T1000 (cell line): ENCODE data around the gene TENM4.

ENCODE experiments used
- DNase-seq: peaks from one replicate; lab custom pipeline; 2025; ENCODE audit warnings: mixed read lengths; lab: John Stamatoyannopoulos, UW

The TENM4 gene

DNA sequence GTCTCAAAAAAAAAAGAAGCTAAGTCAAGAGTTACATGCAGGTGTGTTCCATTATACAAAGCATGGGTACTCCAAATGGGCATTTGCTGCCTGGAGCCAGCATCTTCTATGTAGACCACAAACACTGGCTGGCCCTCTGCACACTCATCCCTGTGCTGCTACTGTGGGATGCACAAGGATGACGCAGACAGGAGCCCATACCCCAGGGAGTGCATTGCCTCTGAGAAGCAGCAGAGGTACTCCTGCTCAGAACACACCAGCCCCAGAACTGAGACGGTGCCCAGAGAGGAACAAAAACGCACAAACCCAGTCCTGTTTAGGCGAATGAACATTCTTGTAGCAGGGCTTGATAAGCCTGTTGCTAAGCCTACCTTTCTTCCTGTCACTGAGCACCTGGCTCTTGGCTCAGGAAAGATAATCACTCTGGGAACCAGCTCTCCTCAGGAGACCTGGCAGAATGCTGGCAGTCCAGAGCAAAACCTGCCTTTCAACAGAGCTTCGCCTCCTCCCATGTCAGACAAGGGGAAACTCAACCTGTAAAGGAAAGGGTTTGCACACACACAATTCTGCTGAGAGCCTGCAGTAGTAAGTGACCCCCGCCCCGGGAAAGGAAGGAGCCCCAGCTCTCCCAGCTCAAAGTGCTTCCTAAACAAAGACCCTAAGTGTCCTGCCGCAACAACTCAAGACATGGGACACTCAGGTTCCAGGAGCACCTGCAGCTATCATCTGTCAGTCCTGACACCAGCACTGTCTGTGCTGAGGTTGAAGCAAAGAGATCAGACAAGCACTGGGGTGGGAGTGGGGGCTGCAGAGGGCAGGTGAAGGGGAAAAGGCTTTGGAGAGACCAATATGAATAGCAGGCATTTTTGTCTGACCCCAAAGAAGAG lies 145.7 kb downstream of the TENM4 start:
- no peak for DNase-seq

DNA sequence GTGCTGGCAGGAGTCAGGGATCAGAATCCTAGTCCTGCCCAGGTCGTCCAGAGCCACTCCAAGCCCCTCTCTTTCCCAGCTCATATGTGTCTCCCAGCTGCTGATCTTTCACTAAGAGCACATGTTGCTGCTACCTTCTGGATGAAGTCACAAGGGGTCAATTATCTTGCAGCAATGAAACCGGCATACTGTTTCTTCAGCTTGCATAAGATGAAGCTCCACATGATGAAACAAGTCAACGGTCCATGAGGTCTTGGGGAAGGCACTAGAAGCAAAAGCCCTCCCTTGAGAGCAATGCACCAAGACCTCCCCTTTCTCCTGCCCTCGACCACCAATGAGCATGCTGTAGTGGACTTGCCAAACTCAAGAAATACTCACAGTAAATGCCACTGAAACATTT lies 148.9 kb downstream of the TENM4 start:
- DNase-seq: no peak

DNA sequence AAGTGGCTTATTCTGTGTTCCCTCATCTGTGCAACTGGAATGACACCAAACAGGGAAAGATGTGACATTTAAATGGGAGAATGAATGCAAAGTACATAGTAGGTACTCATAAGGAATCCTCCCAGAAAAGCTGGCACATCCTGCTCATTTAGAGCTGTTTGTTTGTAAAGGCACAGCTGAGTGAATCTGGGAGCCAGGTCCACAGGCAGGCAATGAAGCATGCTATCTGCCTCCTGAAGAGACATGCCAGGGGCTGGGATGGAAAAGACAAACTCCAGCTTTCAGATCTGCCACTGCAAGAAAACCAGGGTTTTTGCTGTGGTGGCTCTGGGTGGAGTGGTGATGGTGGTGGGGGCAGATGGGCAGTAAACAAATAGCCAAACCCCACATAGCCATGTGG lies 150.1 kb downstream of the TENM4 start:
- DNase-seq: no peak

DNA sequence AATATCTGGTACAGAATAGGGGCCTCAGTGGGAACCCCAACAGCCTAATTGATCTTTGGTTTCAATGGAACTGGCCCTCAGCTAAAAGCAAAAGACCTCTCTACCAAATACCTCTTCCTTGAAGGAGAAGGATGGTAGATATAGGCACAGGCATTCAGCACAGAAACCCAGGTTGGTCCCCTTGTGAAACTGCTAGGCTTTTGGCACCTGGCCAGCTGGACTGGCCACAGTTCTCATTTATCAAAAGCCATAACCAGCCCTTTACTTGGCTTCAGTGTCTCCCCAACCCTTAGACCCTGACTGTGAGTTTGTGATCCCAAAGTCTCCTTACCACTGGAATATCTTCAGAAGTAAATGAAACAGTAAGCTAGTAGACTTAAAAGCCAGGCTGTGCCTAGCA lies 152.9 kb downstream of the TENM4 start:
- no peak for DNase-seq

DNA sequence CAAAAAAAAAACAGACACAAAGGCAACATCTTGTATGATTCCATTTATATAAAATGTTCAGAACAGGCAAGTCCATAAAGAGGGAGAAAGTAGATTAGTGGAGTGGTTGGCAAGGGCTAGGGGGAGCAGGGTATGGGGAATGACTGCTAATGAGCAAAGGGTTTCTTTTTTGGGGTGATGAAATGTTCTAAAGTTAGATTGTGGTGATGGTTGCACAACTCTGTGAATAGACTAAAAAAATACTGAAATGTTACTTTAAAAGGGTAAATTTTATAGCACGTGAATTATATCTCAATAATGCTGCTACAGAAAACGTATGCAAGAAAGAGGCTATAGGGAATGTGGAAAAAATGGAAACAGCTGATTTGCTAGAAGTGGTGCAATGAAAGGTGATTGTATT lies 155.1 kb downstream of the TENM4 start:
- no peak for DNase-seq

DNA sequence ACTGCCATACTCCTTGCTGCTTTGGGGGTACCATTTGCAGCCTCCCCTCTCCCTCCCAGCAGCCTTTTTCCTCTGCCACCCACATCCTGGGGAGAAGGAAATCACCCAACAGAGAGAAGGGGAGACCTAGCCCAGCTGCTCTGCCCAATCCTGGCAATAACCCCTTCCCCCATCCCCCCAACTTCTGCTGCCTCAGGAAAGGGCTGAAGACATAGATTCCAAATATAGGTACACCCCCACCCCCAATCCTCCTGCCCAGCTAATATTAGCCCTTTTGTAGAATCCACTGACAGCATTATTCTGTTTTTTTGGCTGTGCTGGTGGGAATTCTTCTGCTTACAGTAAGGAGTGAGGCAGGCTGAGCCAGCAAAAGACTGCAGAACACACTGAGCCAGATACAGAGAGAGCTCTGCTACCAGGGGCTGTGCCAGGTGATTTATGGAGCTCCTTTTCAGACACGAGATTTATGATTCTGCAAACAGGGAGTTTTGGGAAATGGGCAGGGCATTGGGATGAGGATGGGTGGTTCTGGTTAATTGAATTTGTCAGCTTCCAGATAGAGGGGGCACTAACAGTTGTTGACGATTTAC lies 164.0 kb downstream of the TENM4 start:
- no peak for DNase-seq

DNA sequence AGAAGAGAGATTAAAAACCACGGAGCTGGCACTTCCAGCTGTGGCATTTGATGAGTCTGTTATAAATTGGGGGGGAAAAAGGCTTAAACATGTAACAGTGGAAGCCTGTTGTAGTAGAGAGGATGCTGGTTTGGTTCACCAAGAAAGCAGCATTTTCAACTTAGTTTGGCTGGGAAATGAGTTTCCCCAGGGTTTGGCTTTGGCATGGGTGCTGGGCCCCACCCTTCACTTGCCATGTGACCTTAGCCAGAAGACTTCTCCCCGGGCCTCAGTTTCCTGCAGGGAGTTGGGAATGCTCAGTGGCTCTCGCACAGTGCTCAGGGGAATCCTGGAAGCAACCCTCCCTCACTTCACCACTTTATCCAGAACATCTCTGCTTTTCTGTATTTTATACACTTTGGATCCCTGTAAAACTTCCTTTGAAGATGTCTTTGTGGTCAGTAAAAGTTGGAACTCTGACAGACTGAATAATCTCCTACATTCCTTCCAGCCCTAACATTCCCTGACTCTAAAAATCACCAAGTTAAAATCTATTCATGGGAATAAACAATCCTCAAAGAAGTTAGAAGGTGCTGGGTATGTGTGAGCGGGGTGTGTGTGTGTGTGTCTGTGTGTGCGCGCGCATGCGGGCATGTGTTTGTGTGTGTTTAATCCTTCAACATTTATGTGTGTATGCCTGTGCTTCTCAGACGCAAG lies 166.0 kb downstream of the TENM4 start:
- no peak for DNase-seq

DNA sequence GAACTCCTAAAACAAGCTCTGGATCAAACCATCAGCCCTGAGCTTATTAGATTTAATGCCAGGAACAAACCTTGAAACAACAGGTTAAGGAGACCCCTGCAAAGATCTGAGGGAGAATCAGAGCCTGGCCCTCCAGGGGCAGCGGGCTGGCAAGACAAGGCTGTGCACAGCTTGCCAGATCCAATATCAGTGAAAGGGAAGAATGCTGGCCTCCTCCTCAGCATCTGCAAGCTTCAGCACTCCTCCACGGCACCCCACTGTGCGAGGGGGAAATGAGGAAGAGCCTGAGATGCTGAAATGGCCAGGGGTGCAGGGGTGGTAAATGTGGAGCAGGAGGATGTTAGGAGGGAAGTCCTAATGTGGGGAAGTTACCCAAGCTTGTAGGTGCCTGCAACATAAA lies 167.0 kb downstream of the TENM4 start:
- no peak for DNase-seq

DNA sequence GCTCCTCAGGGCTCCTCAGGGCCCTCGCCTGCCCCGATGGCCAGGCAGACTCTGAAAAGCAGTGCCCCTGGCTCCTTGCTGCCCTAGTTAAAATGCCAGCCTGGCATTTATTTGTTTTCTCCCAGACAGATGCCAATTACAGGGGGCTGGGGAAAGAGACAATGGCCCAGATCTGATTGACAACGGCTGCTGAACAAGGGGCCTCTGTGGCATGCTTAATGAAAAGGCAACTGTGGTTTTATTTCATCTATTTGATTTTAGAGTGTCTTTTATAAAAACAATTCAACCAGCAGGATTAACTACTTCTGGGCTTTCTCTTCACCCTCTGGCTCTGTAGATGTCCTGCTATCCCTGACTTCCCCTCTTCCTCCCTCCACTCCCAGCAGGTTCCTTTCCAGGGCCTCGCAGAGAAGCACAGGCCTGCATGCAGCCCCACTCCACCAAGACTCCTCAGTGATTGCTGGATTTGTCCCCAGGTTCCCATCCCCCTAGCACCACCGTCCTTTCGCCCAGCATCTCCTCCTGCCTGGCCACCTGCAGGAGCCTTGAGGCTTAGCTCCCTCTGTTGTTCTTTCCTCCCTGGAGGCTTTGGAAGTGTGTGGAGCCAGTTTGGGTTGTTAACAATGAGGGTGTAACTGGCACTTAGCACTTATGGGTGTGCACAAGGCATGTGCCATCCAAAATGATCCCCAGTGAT lies 171.1 kb downstream of the TENM4 start:
- no peak for DNase-seq

DNA sequence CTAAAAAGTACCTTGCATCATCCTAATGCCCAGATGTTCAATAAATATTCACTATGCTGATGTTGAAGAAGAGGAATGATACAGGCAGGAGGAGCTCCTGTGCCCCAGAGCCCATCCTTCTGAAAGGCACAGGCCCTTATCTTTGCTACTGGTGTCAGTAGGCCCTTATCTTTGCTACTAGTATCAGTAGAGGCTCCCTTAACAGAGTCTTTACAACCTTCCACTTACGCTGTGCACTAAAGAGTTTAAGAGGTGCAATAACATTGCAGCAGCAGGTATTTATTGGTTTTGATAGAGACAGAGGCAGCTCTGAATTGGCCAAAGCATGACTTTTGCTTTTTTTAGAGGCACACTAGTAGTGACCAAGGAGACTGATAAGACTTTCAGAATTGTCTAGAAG lies 174.4 kb downstream of the TENM4 start:
- no peak for DNase-seq

DNA sequence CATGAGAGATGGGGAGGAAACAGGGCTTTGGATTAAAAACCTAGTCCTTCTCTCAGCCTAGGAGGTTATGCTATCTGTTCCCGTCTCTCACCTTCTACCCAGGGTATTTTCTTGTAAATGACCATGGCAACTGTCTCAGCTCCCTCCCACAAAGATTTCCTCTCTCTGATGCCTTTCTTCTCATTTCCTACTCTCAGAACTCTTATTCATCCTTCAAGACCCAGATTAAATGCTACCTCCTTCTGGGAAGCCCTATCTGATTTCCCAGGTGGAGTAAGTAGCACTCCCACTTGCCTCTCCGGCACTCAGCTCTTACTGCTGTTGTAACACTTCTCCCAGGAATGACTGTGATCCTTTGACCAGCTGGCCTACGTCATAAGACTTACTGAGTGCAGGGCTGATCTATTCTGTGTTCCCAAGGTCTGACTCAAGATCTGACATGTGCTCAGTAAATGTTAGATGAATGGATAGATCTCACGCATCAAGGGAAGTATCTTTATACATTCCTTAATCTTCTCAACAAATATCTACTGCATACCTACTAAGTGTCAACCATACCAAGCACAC lies 175.0 kb downstream of the TENM4 start:
- no peak for DNase-seq

DNA sequence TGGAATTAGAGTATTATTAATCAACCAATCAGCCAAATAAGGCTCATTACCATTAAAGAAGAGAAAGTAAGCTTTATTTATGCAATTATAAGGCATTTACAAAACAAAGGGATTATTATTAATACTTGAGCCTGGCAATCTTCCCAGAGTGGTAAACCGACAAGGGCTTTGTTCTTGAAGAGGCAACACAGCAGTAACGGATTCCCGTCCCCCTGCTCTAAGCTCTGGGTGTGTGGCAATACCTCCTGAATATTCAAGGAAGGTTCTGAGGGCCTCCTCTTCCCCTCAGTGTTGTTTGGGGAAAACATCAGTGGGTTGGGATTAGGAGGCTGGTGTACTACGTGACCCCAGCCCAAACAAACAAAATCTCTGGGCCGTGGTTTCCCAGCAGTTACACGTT lies 176.5 kb downstream of the TENM4 start:
- DNase-seq: no peak

DNA sequence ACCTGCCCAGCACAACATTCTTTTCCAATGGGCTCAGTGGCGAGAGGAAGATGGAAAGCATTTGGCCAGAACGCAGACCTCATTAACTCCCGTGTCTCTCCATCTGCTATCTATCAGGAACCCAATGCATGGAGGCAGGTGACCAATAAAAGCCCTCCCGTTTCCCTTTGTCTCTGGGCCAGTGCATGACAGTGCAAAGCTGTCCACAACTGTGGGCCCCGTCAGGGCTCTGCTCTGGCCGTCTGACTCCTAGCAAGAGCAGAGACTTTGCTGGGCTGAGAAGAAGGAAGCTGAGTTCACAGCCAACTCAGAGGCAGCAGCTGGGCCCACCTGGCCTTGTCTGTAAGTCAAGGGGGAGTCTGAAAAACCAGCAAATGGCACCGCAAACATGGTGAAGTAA lies 177.8 kb downstream of the TENM4 start:
- no peak for DNase-seq

DNA sequence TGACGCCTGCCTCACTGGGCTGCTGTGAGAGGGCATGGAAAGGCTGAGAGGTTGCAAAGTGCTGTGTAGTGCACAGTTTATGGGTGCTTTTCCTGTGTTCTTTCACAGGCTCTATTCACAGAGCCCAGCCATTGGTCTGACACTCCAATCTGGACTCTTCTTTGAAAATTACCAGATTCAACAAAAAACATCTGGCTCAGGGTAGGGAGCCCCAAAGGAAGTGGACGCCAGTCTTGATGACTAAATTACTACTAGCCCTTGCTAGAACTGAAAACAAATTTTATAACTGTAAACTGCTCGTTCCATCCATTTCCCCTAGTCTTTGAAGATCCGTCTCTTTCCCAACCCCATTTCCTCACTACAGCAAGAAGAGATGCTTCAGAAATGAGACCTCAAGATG lies 178.6 kb downstream of the TENM4 start:
- no peak for DNase-seq

DNA sequence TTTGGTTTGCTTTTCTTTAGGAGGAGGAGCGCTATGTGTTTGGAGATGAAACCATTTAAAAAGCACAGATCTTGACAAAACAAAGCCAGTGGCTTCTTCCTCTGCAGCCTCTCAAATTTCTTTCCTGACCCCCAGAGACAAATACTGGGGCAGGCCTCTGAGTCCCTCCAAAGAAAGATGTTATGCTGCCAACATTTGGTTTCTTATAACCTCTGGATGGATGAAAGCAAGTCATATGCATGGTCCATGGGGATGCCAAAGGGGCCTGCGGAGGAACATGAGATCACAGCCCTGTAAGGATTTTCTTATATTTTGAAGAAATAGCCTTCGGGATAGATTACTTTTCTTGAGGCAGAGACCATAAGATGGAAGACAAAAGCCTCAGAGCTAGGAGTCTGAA lies 179.1 kb downstream of the TENM4 start:
- DNase-seq: no peak

DNA sequence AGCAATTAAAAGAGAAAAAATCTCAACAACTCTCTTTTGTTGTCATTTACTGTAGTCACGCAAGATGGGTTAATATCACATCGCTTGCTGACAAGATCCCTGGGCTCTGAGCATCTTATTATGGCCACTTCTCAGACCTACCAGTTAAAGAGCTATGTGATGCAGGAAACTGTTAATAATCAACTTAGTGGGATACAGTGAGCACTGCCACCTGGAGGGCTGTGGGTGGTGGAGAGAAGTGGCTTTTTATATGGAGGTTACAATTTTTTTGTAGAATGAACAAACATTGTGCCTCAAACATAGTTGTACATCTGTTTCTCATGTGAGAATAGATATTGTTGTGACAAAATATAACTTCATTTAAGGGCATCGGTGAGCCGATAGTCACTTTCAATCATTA lies 181.0 kb downstream of the TENM4 start:
- DNase-seq: no peak

DNA sequence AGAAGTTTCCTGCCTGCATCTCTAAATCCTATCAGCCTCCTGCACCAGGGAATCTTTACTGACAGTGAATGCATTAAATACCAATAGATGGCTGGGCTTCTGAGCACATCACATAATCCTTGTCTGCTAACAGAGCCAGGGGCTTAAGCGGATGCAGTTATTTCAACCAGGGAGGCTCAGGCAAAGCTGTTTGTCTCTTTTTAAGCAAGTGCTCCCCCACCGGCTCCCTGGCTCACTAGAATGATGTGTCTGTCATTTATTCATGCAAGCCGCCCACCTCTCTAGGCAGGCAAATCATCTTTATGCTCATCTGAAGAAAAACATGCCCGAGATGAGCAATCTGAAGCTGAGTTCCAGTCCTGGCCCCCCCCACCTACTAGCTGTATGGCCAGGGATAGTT lies 182.3 kb downstream of the TENM4 start:
- no peak for DNase-seq

DNA sequence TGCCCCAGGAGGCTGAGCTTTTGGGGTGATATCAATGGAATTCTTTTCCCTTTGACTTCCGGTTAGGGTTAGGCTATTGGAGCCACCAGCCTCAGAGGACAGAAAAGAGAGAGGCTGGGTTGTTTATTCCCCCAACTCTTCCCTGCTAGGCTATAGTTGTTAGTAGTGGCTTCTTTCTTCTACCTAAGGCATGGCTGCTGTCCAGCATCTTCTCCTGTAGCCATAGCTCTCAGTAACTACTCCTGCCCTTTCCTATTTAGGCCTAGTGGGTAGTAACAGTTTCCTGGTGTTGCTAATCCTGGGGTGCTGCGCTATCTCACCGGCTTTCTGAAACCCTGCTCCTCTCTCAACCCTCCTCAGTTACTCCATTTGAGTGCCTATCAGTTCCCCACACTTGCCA lies 184.9 kb downstream of the TENM4 start:
- no peak for DNase-seq

DNA sequence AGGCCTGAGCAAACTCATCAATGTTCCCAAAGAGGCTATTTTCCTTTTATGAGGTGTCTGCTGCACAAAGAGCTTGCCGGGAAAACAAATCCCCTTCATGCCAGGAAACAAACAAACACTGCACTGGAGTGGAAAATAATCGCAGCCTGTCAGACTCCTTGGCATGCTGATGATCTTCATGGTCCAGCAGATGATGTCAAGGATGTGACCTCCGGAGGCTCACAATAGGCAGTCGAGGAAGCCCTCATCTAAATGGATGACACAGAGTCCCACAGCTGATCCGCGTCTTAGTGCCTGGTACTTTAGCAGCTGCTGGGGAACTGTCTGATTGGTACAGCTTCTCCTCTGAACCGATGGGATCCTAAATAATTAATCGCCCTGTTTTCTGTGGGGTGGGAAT lies 187.6 kb downstream of the TENM4 start:
- no peak for DNase-seq

DNA sequence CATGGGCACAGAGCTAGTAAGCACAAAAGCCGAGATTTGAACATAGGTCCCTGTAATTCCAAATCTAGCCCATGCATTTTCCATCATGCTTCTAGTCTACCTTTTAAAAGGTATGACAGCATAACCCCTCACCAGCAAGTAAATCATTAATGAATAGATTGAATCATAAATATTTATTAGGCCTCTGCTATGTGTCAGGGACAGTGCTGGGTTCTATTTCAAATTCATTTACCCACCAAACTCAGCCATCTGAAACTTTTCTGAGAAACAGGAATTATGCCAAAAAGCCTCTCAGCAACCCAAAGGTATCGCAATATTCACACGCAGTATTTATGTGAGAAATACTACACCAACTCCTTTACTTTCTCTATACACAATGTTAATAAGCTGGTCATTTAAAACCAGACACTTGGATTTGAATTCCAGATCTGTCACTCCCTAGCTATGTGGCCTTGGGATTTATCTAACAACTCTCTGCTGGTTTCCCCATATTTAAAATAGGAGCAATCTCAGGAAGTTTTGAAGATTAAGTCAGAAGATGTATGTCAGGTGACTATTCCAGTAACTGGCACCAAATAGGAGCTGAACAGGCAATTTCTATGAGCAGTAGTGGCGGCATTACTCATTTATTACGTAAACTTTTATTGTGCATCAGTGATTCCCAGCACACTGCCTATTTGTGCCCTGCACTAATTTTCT lies 191.4 kb downstream of the TENM4 start:
- no peak for DNase-seq

DNA sequence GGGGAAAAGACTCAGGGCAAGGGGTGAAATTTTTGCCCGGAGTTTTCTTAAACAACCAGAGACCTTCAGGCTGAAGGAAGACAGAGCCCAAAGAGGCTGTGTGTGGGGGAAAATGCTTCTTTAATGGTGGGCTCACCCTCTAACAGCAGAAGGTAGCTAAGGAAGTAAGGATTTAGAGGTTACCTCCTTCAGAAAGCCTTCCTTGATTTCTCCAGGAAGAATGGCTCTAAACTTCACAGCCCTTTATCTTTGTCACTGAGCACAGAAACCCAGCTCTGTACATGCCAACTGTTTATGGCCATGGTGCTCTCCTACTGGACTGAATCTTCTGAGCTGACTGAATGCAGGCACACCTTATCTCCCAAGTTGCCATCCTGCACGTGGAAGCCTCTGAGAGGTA lies 196.0 kb downstream of the TENM4 start:
- no peak for DNase-seq
